BE2C (cell line): Measurements from ENCODE around the gene PPP2R1B.
"Not testable (repeated sequence)": the region's sequence is repeated elsewhere in the genome, so short reads cannot be mapped to it uniquely, and the experiment has no call there.

Source experiments
- DNase-seq: peaks from one replicate; pipeline ENCODE4 v3.0.0-alpha.2; 2020
- H3K27me3 ChIP-seq: fragments of 250-450 bp; sonication (Bioruptor Pico); 2 replicates; pipeline ENCODE4 v1.5.1; 2020; ENCODE audit warnings: mild to moderate bottlenecking
- H3K36me3 ChIP-seq: fragments of 250-450 bp; sonication (Bioruptor Pico); 2 replicates; pipeline ENCODE4 v1.5.1; 2020; ENCODE audit warnings: mild to moderate bottlenecking
- H3K4me1 ChIP-seq: fragments of 250-450 bp; sonication (Bioruptor Pico); 2 replicates; pipeline ENCODE4 v1.5.1; 2020
- H3K4me3 ChIP-seq: 2 replicates; pipeline ENCODE4 v1.5.1; 2011; ENCODE audit warnings: low read depth, low read length
- H3K9me3 ChIP-seq: fragments of 250-450 bp; sonication (Bioruptor Pico); 2 replicates; pipeline ENCODE4 v1.5.1; 2020
- TF ChIP-seq, protein P1 (sequence below): IDR thresholded peaks from 2 replicates; pipeline ENCODE4 v1.5.1; 2012; ENCODE audit warnings: mild to moderate bottlenecking, low read depth, low read length

The PPP2R1B gene

GRCh38 chr11:111772535-111772934 lies 6.3 kb upstream of the PPP2R1B start:
- Histone ChIP-seq H3K4me1 (peaks cover 2% of the 10 kb centered on the region), H3K4me3 (no peak overlapping the region), H3K27me3 (no peaks in the 10 kb centered on the region), H3K9me3 (no peaks in the 10 kb centered on the region), H3K36me3 (no peaks in the 10 kb centered on the region)
- TF ChIP-seq, protein P1, sequence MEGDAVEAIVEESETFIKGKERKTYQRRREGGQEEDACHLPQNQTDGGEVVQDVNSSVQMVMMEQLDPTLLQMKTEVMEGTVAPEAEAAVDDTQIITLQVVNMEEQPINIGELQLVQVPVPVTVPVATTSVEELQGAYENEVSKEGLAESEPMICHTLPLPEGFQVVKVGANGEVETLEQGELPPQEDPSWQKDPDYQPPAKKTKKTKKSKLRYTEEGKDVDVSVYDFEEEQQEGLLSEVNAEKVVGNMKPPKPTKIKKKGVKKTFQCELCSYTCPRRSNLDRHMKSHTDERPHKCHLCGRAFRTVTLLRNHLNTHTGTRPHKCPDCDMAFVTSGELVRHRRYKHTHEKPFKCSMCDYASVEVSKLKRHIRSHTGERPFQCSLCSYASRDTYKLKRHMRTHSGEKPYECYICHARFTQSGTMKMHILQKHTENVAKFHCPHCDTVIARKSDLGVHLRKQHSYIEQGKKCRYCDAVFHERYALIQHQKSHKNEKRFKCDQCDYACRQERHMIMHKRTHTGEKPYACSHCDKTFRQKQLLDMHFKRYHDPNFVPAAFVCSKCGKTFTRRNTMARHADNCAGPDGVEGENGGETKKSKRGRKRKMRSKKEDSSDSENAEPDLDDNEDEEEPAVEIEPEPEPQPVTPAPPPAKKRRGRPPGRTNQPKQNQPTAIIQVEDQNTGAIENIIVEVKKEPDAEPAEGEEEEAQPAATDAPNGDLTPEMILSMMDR = no peak
- no peak for DNase-seq

GRCh38 chr11:111771205-111771604 lies 5.0 kb upstream of the PPP2R1B start:
- DNase-seq, H3K27me3 ChIP-seq, H3K36me3 ChIP-seq, H3K9me3 ChIP-seq, H3K4me3 ChIP-seq, H3K4me1 ChIP-seq: not testable (repeated sequence)

- DNase-seq = no peak
- peaks cover 3% of the 10 kb centered on the region for H3K4me1 ChIP-seq
- no peak overlapping the region for H3K4me3 ChIP-seq
- H3K36me3 ChIP-seq = no peaks in the 10 kb centered on the region
- H3K9me3 ChIP-seq = no peaks in the 10 kb centered on the region
- H3K27me3 ChIP-seq = no peaks in the 10 kb centered on the region
- TF ChIP-seq, protein P1 = no peak
These were observed 4.5 kb upstream of the PPP2R1B start for GRCh38 chr11:111770581-111771134.

GRCh38 chr11:111766834-111767142 lies 599 bp upstream of the PPP2R1B start:
- H3K36me3 ChIP-seq = peaks cover 15% of the 10 kb centered on the region
- DNase-seq = no peak
- TF ChIP-seq, protein P1 = no peak
- H3K4me3 ChIP-seq = peak overlapping the region; percentile 88
- H3K4me1 ChIP-seq = peaks cover 3% of the 10 kb centered on the region
- H3K27me3 ChIP-seq = no peaks in the 10 kb centered on the region
- H3K9me3 ChIP-seq = no peaks in the 10 kb centered on the region

GRCh38 chr11:111765320-111765983 lies 737 bp downstream of the PPP2R1B start:
- H3K4me3 ChIP-seq = peak overlapping the region; percentile 88
- TF ChIP-seq, protein P1 = no peak
- H3K4me1 ChIP-seq = peaks cover 3% of the 10 kb centered on the region
- H3K36me3 ChIP-seq = peaks cover 26% of the 10 kb centered on the region
- H3K9me3 ChIP-seq = no peaks in the 10 kb centered on the region
- H3K27me3 ChIP-seq = no peaks in the 10 kb centered on the region
- no peak for DNase-seq

DNA sequence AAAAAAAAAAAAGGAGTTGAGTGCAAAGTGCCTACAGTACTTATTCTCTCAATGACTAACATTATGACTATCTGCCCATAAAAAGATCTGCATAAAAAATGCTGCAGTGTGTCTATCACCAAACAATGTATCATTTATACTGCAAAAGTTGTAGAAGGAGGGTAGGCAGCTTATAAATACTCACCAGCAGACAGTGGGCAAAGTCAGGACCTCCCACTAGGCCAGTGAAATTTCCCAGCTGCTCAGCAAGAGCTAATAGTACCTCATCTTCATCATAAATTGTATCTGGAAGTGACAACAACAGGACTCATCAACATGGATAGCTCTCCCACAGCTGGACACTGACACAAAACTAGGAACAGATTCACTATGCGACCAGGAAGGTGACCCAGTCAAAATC lies 1.6 kb downstream of the PPP2R1B start:
- TF ChIP-seq, protein P1 = no peak
- H3K36me3 ChIP-seq = peaks cover 33% of the 10 kb centered on the region
- H3K9me3 ChIP-seq = no peaks in the 10 kb centered on the region

More for the DNA sequence above, 1.6 kb downstream of the PPP2R1B start:
- Histone ChIP-seq H3K27me3 (no peaks in the 10 kb centered on the region), H3K4me3 (peak overlapping the region; percentile 88), H3K4me1 (peaks cover 3% of the 10 kb centered on the region)
- no peak for DNase-seq
